ENCODE data around the gene AFM. TPM values are rescaled to one million over a fixed set of nuclear protein-coding genes. Genes with fewer than 3 reads are reported as not detected.
"Not testable (repeated sequence)": the region's sequence is repeated elsewhere in the genome, so short reads cannot be mapped to it uniquely, and the experiment has no call there.

Gene AFM
- total and polyA plus RNA-seq, 8 donors, result 0.17 TPM; not detected in 7

- H3K9me3 ChIP-seq, result no peaks in the 10 kb centered on the region
- no peak for DNase-seq
- H3K4me1 ChIP-seq, result no peaks in the 10 kb centered on the region
- H3K4me3 ChIP-seq, result no peak overlapping the region
- no peaks in the 10 kb centered on the region for H3K36me3 ChIP-seq
- TF ChIP-seq, protein P1, sequence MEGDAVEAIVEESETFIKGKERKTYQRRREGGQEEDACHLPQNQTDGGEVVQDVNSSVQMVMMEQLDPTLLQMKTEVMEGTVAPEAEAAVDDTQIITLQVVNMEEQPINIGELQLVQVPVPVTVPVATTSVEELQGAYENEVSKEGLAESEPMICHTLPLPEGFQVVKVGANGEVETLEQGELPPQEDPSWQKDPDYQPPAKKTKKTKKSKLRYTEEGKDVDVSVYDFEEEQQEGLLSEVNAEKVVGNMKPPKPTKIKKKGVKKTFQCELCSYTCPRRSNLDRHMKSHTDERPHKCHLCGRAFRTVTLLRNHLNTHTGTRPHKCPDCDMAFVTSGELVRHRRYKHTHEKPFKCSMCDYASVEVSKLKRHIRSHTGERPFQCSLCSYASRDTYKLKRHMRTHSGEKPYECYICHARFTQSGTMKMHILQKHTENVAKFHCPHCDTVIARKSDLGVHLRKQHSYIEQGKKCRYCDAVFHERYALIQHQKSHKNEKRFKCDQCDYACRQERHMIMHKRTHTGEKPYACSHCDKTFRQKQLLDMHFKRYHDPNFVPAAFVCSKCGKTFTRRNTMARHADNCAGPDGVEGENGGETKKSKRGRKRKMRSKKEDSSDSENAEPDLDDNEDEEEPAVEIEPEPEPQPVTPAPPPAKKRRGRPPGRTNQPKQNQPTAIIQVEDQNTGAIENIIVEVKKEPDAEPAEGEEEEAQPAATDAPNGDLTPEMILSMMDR (IDR thresholded peaks at IDR 0.05), result no peak
- H3K27ac ChIP-seq, result no peak overlapping the region
- intact Hi-C loops (cut with DNase I), result no loop called here
- ATAC-seq, result no peak
- H3K27me3 ChIP-seq, result no peaks in the 10 kb centered on the region
Observed at GRCh38 chr4:73538162-73538561, 56.6 kb downstream of the AFM start.

DNA sequence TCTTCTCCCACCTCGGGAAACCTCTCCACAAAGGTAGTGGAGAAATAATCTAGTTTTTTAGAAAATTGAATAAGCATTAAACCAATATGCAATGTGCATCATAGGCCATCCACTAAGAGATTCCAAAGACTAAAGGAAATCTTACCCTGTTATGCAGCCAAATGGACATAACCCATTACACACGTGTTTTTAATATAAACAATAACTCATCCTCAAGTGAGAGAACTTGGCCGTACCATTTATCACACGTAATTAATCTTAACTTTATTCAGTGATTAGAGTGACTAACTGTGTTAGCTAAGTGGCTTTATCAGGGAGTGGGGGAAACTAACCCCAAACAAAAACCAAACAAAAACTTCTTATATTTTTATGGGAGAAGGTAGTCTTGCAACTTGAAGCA lies 57.8 kb downstream of the AFM start:
- intact Hi-C loops (cut with DNase I), result no loop called here
- no peaks in the 10 kb centered on the region for H3K4me1 ChIP-seq
- H3K27ac ChIP-seq, result no peak overlapping the region
- no peaks in the 10 kb centered on the region for H3K9me3 ChIP-seq
- H3K4me3 ChIP-seq, result no peak overlapping the region
- no peaks in the 10 kb centered on the region for H3K36me3 ChIP-seq
- TF ChIP-seq, protein P1 (IDR thresholded peaks at IDR 0.05), result no peak
- H3K27me3 ChIP-seq, result no peaks in the 10 kb centered on the region
- ATAC-seq (no peak), DNase-seq (no peak)

GRCh38 chr4:73540826-73541225 lies 59.3 kb downstream of the AFM start:
- DNase-seq (no peak), ATAC-seq (no peak)
- Histone ChIP-seq H3K9me3 (no peaks in the 10 kb centered on the region), H3K27ac (no peak overlapping the region), H3K4me3 (no peak overlapping the region), H3K27me3 (no peaks in the 10 kb centered on the region), H3K4me1 (no peaks in the 10 kb centered on the region), H3K36me3 (no peaks in the 10 kb centered on the region)
- TF ChIP-seq, protein P1 (IDR thresholded peaks at IDR 0.05), result no peak
- intact Hi-C loops (cut with DNase I), result no loop called here

DNA sequence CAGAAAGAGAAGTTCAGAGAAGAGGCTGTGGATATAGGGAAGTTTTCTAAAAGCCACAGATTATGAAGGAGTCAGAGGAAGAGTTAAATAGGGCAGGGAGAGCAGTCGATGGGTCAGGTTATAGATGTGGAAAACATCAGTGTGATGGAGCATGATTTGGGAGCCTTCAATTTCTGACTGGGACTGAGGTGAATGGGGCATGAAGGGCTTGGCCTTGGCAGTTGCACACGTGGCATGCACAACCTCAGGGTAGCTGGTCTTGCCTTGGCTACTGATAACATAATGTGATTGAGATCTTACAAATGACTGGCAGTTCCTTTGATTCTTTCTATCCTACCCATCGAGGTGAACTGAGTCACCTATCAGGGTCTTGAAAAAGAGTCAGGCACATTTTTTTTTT lies 59.7 kb downstream of the AFM start:
- TF ChIP-seq, protein P1 (IDR thresholded peaks at IDR 0.05), result no peak
- Histone ChIP-seq H3K4me3 (no peak overlapping the region), H3K27ac (no peak overlapping the region), H3K36me3 (no peaks in the 10 kb centered on the region), H3K4me1 (no peaks in the 10 kb centered on the region), H3K27me3 (no peaks in the 10 kb centered on the region), H3K9me3 (no peaks in the 10 kb centered on the region)
- intact Hi-C loops (cut with DNase I), result no loop called here
- ATAC-seq (no peak), DNase-seq (no peak)

GRCh38 chr4:73544620-73545019 lies 63.1 kb downstream of the AFM start:
- TF ChIP-seq, protein P1 (IDR thresholded peaks at IDR 0.05), result no peak
- Histone ChIP-seq H3K4me3 (no peak overlapping the region), H3K27ac (no peak overlapping the region), H3K4me1 (no peaks in the 10 kb centered on the region), H3K36me3 (no peaks in the 10 kb centered on the region), H3K27me3 (no peaks in the 10 kb centered on the region), H3K9me3 (no peaks in the 10 kb centered on the region)
- intact Hi-C loops (cut with DNase I), result no loop called here
- ATAC-seq (no peak), DNase-seq (no peak)

DNA sequence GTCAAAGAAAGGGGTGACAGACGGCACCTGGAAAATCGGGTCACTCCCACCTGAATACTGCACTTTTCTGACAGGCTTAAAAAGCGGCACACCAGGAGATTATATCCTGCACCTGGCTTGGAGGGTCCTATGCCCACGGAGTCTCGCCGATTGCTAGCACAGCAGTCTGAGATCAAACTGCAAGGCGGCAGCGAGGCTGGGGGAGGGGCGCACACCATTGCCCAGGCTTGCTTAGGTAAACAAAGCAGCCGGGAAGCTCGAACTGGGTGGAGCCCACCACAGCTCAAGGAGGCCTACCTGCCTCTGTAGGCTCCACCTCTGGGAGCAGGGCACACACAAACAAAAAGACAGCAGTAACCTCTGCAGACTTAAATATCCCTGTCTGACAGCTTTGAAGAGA lies 69.3 kb downstream of the AFM start:
- intact Hi-C loops (cut with DNase I), result not testable (repeated sequence)

More for the DNA sequence above, 69.3 kb downstream of the AFM start:
- H3K4me3 ChIP-seq, DNase-seq, H3K27me3 ChIP-seq, H3K4me1 ChIP-seq, H3K9me3 ChIP-seq, ATAC-seq, H3K27ac ChIP-seq, H3K36me3 ChIP-seq: not testable (repeated sequence)

Measured in left lung (tissue), 10 donors.